NCI-H748 treated with DMSO at 0.1 percent for 48 hours (cell line): Measurements from ENCODE around the gene AFF1.
"Not testable (repeated sequence)": the region's sequence is repeated elsewhere in the genome, so short reads cannot be mapped to it uniquely, and the experiment has no call there.

Experiments
- DNase-seq: peaks from one replicate; lab custom pipeline; 2025; lab: John Stamatoyannopoulos, UW

Gene AFF1

GRCh38 chr4:87117051-87117731, 182.4 kb downstream of the AFF1 start:
- DNase-seq: no peak

GRCh38 chr4:87117732-87118075, 182.9 kb downstream of the AFF1 start:
- DNase-seq: no peak

GRCh38 chr4:87118421-87118820, 183.6 kb downstream of the AFF1 start:
- DNase-seq: no peak

GRCh38 chr4:87118826-87119225, 184.0 kb downstream of the AFF1 start:
- DNase-seq: no peak

GRCh38 chr4:87120010-87120409, 185.2 kb downstream of the AFF1 start:
- no peak for DNase-seq

- no peak for DNase-seq
Measured at GRCh38 chr4:87120411-87121162, 185.8 kb downstream of the AFF1 start.

GRCh38 chr4:87121341-87122065, 186.7 kb downstream of the AFF1 start:
- DNase-seq: no peak

- DNase-seq: no peak
Measured at GRCh38 chr4:87122252-87122651, 187.4 kb downstream of the AFF1 start.

- no peak for DNase-seq
Measured at GRCh38 chr4:87126056-87126455, 191.2 kb downstream of the AFF1 start.

- no peak for DNase-seq
Measured at GRCh38 chr4:87128006-87128705, 193.3 kb downstream of the AFF1 start.

GRCh38 chr4:87129681-87130080, 194.9 kb downstream of the AFF1 start:
- DNase-seq: no peak

GRCh38 chr4:87130985-87131703, 196.3 kb downstream of the AFF1 start:
- no peak for DNase-seq

GRCh38 chr4:87132035-87132434, 197.2 kb downstream of the AFF1 start:
- no peak for DNase-seq

- DNase-seq: no peak
Measured at GRCh38 chr4:87133183-87133582, 198.4 kb downstream of the AFF1 start.

- no peak for DNase-seq
Measured at GRCh38 chr4:87134122-87134521, 199.3 kb downstream of the AFF1 start.

- DNase-seq: no peak
Measured at GRCh38 chr4:87141428-87141827, 206.6 kb downstream of the AFF1 start.

GRCh38 chr4:87144356-87144755, 209.5 kb downstream of the AFF1 start:
- no peak for DNase-seq

- not testable (repeated sequence) for DNase-seq
Measured at GRCh38 chr4:87145934-87146333, 211.1 kb downstream of the AFF1 start.

GRCh38 chr4:87147116-87147515, 212.3 kb downstream of the AFF1 start:
- DNase-seq: no peak

- peak; percentile 38 for DNase-seq
Measured at GRCh38 chr4:87150498-87151261, 215.9 kb downstream of the AFF1 start.

- DNase-seq: no peak
Measured at GRCh38 chr4:87151730-87152129, 216.9 kb downstream of the AFF1 start.
